GM19351 (cell line): ENCODE results near the gene IKBIP.
A peak's percentile ranks its signal among the peaks of the same experiment; 100 is the strongest.
"Not testable (repeated sequence)": the region's sequence is repeated elsewhere in the genome, so short reads cannot be mapped to it uniquely, and the experiment has no call there.

Experiments
- ATAC-seq: cut with Tn5 transposase; IDR thresholded peaks from one replicate; pipeline ENCODE4 v1.9.1; 2021; ENCODE audit warnings: mild to moderate bottlenecking, moderate library complexity; ENCODE audit not compliant: unreplicated experiment

The IKBIP gene, protein sequence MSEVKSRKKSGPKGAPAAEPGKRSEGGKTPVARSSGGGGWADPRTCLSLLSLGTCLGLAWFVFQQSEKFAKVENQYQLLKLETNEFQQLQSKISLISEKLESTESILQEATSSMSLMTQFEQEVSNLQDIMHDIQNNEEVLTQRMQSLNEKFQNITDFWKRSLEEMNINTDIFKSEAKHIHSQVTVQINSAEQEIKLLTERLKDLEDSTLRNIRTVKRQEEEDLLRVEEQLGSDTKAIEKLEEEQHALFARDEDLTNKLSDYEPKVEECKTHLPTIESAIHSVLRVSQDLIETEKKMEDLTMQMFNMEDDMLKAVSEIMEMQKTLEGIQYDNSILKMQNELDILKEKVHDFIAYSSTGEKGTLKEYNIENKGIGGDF

DNA sequence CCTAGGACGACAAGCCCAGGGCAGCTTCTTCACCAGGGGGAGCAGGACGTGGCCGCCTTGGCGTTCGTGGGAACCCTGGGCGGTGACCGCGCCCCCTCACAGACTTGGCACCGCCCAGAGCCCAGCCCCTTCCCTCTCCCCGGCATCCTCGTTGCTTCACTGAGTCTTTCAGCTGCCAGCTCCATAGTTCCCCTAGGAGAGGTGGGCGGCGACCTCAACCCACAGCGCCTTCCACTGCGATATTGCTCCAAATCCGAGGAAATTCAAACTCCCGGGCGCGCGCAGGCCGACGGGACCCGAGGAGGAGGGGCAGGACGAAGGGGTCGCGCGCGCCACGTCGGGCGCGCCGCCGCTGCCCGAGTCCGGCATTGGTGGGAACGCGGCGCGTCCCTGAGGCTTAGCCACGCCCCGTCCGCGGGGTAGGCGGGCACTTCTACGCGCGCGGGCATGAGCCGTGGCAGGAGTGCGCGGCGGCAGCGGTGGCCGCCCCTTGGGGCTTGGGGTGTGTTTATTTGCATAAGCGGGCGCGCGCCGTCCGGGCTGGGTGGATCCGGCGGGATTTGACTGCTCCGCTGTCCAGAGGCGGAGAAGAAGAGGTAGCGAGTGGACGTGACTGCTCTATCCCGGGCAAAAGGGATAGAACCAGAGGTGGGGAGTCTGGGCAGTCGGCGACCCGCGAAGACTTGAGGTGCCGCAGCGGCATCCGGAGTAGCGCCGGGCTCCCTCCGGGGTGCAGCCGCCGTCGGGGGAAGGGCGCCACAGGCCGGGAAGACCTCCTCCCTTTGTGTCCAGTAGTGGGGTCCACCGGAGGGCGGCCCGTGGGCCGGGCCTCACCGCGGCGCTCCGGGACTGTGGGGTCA is at the start of gene IKBIP, which contains the start of gene APAF1:
IKBIP (minus strand) TSS at position 77 of the 860 bp plus-strand sequence. CDS start 87 bp downstream, outside the sequence.
APAF1 (plus strand) TSS at position 579 of the 860 bp plus-strand sequence. CDS start 3,070 bp downstream, outside the sequence.
- ATAC-seq: peak; percentile 82

DNA sequence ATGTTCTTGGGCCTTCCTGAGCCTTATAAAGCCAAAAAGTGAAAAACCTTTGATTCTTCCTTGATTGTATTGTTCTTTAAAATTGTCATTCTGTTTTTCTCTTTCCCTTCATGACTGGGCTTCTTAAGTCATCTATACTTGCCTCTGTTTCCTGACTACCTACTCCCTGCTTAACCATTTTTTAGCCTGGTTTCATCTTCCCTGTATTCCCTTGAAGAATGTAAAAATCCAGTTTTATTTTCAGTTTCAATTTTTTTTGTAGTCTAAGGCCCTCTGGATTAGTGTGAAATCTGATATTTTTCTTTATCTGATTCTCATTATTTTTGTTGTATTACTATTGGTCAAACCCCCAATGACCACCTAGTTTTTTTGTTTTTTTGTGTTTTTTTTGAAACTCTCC is 46.8 kb upstream of the IKBIP start:
- ATAC-seq: no peak

DNA sequence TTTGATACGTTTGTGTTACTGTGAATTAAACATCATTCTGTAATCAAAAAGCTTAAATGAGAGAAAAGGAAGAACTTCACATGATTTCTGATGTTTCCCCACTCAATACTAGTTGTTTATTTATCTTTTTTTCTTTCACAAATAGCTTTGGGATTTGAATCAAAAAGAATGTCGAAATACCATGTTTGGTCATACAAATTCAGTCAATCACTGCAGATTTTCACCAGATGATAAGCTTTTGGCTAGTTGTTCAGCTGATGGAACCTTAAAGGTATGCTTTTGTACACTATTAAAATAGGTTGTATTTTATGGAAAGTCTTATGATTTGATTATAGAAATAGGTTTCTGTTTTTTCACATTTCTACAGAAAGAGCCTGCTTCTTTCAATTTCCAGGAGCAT is 42.0 kb upstream of the IKBIP start:
- no peak for ATAC-seq

DNA sequence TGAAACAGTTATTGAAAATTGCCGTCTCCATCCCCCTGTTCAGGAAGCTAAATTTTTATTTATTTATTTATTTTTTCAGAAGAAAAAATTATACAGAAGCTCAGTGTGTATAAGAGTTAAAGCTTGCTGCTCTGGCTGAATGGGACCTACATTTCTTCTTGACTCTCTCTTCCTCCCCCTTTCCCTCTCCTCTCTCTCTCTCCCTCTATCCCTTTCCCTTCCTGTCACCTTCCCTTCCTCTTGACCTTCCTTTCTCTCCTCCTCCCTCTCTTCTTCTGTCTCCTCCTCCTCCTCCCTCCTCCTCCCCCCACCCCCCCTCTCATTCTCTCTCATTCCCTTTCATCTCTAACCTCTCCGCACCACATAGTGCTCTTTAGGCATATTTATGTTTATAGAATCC is 39.6 kb upstream of the IKBIP start:
- no peak for ATAC-seq

DNA sequence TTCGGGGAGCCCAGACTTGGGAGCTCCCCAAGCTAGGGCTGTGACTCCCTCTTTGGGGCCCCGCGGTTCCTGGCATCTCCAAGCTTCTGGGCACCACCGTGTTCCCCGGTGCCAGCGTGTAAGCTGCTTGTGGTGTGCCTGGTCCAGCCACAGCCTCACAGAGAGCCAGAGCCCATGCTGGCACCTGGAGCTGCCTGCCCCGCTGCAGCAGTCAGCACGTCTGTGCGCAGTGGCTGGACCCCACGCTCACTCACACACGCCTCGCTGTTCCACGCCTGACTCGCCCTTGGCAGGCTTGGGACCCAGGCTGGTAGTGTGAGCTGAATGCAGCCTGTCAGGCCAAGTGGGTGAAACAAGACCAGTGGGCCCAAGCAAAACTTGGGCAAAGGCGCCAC is 35.0 kb upstream of the IKBIP start:
- ATAC-seq: no peak

DNA sequence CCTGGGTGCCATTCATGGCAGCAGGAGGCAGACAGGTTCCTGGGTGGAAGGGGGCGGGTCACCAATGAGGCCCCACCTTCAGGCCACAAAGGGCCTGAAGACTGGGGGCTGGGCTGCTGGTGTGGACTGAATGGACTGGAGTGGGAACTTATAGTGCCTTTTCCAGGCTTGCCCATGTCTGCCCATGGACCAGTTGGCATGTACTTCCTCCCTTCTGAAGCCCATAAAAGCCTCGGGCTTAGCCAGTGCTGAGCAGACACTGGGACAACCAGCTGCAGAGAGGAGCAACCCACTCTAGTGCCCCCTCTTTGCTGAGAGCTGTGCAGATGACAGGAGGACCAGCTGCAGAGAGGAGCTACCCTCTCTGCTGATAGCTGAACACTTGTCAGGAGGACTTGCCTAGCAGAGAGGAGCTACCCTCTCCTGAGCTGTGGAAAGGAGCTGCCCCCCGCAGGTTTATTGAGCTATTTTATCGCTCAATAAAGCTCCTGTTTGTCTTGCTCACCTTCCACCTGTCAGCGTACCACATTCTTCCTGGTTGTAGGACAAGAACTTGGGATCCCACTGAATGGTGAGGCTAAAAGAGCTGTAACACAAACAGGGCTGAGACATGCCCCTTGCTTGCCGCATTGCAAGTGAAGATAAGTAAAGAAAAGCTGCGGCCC is 34.5 kb upstream of the IKBIP start:
- no peak for ATAC-seq

DNA sequence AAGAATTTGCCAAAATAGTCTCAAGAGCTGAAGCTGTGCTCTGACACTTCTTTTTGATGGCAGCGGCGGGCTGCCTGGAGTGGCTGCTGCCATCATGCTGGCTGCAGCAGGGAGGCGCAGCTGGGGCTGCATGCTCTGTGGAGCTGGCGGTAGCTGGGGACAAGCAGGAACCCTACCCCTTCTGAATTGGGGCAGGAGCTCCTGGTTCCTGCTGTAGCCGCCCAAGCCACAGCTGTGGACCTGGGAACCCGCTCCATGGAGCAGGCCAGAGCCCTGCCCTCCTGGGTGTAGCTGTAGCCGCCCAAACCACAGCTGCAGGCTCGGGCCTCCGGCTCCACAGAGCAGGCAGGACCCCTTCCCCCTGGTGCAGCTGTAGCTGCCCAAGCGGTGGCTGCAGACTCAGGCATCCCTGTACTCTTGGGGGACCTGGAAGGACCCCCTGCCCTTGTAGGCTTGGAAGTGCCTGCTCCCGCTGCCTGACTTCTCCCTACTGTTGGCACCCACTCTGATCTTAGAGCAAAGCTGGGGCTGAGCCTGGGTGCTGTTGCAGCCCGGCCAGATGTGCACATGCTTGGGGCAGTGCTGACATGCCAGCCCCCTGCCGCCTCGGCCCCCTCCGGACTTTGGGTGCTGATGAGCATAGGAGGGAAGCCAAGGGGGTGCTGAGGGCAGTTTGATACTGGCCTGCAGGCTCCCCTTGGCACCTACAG is 33.8 kb upstream of the IKBIP start:
- ATAC-seq: no peak

DNA sequence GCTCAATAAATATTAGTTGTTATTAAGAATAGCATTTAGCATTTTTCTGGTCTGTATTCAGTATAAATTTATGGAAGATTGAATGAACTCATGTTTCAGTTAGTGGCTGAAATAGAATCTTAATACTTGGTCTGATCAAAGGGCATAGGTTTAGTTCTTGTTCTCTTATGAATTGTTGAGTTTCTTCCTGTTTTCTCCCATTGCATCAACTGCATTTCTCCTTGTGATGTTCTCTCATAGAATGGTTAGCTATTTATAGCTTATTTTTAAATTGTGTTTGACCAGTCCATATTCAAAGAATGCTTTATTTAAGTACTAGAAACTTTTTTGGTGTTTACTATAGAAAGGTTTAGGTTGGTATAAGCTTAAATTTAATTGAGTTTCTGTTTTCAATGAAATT is 30.3 kb upstream of the IKBIP start:
- no peak for ATAC-seq

DNA sequence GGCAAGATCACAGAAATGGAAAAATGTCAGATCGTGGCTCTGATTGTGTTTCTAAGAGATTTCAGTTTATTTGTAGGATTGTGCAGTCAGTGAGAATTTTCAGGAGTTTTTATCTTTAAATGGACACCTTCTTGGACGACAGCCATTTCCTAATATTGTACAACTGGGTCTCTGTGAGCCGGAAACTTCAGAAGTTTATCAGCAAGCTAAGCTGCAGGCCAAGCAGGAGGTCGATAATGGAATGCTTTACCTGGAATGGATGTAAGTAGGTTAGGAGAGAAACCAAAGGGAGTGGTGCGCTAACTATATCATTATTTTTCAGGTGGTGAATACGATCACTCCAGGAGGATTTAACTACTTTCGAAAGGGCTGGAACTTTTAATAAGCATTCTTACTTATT is 26.9 kb upstream of the IKBIP start:
- ATAC-seq: no peak

DNA sequence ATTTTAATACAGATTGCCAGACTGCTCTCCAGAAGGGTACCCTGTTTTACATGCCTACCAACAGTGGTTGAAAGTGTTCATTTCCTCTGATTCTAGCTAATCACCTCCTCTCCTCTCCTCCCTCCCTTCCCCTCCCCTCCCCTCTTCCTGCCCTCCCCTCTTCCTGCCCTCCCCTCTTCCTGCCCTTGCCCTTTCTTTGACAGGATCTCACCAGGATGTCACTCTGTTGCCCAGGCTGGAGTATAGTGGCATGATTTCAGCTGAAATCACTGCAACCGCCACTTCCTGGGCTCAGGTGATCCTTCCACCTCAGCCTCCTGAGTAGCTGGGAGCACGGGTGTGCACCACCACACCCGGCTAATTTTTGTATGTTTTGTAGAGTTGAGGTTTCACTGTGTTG is 25.2 kb upstream of the IKBIP start:
- no peak for ATAC-seq

DNA sequence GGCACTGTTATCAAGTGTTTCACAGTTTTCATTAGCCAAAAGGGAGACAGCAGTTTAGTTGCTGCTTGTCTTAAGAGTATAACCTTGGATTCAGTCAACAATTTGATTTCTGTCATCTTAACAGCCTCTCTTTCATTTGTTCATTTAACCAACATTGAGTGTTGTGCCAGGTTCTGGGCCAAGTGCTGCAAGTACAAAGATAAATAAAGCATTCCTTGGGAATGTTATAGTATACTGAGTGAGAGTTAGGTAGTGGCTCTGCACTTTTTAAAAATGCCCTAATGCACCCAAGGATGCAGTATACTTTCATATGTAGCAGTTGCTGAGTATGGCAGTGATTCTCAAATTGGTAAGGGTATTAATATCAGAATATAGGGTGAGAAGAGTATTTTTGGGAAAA is 15.9 kb upstream of the IKBIP start:
- ATAC-seq: no peak

DNA sequence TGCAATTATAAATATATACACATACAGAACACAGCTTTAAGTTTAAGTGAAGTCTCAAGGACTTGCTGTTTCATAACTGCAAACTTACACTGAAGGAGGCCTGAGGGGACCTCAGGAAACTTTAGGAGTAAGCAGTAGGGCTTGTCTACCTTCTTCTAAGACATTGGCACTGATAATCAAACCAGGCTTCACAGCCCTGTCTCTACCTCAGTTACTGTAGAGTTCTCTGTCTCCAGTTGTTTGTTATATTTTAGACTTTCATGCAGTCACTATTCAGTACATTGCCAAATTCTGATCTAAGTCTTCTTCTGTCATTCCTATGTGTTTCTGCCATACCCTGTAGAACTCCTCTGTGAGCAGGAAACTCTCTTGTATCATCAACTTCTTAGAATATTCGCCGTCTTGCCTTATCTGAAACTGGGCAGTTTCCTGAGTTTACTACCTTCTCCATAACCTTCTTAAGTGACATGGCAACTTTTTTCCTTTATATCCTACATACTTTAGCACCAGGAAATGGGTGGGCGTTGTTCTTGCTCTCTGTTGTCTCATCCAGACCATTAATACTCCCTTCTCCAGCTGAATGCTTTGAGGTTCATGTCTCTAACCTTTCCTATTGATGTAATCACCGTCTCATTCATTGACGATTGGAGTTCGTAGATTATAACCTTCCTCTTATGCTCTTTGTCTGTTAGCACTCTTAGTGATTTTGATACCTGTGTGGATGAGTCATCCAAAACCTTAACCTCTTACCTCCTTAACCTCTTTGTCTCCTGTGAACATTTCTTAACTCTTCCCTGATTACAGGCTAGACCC is 11.9 kb upstream of the IKBIP start:
- ATAC-seq: no peak

DNA sequence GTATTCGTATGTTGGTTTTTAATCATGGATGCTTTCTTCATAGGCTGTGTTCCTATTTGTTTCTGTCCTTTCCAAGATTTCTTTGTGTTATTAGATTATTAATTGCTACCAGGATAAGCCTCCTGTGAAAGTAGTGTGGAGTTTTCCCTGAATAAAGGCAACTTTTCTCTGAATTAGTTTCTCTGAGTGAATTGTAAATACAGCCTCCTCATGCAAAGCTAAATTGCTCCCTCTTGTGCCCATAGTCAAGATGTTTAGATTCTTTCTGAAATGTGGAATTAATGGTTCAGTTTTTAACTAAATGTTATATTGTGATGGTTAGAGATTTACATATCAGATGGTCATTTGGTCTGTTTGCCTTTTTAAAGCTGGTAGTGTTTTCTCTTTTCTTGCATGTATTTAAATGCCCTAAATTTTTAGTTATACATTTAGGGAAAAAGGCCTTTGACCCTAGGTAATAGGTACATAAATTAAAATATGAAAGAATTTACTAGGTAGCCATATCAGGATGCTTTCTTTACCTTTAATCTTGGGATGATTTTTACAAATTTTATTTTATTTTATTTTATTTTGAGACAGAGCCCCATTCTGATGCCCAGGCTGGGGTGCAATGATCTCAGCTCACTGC is 9.4 kb upstream of the IKBIP start:
- ATAC-seq: peak; percentile 49

DNA sequence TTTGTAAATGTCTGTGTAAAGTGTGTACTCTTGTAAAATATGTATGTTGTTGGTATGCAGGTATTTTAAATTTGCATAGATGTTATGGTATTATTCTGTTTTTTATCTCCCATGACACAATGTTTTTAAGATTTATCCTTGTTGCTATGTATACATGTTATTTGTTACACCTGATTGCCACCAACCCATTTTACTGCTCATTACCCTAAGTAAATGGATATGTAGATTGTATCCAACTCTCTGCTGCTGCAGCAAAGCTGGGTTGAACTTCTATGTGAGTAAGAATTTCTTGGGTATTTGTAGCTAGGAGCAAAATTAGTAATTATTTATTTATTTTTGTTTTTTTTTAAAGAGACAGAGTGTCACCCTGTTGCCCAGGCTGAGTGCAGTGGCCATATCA is 6.7 kb upstream of the IKBIP start:
- ATAC-seq: no peak

DNA sequence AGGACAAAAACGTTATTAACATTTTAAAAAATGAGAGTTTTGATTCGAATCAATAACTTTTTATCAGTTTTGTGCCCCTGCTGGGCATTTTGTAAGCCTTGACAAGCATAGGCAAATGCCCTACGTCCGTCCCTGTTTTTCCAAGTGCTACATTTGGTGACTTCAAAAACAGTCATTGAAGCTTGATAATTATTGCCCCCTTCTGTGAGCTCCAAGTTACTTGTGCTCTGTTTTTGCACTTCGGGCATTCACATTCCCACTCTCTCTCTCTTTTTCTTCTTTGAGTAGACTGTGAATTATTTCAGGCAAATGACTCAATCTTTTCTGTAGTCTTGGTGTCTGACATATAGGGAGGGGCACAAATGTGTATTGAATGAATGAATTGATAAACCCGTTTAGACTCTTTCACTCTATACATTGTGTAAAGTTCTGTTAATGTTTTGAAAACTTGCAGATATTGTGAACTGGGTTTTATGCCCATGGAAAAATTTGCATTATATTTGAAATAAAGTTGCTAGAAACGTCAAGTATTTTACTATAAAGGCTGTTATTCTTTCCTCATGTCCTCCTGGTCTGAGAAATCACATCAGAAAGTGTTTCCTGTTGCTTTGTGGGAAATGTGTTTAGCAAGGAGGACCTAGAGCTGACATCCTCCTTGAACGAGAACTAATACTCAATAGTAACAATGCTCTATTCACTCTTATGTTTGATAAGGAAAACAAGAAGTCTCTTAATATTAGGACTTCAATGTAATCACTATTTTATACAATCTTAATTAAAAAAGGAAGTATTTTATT is 1.9 kb upstream of the IKBIP start:
- ATAC-seq: no peak

DNA sequence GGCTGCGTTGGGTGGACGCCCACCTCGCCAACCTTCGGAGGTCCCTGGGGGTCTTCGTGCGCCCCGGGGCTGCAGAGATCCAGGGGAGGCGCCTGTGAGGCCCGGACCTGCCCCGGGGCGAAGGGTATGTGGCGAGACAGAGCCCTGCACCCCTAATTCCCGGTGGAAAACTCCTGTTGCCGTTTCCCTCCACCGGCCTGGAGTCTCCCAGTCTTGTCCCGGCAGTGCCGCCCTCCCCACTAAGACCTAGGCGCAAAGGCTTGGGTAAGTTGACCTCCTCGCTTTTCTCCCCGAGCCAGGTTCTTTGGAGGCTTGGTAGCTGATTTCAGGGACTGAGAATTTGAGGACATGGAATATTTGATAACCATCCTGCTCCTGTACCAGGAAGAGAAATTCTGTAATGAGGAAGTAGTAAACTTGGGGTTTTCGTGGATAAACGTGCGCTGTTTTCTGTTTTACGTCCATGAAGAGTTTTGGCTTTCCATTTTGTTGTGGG is 1.0 kb upstream of the IKBIP start:
- ATAC-seq: peak; percentile 0

DNA sequence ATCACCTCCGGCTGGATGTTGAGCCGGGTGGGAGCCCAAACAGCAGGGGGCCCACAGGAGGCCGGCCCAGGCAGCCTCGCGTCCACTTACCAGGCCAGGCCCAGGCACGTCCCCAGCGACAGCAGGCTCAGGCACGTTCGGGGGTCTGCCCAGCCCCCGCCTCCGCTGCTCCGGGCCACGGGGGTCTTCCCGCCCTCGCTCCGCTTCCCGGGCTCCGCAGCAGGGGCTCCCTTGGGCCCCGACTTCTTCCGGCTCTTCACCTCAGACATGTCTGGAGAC is 216 bp downstream of the IKBIP start:
- ATAC-seq: peak; percentile 20

DNA sequence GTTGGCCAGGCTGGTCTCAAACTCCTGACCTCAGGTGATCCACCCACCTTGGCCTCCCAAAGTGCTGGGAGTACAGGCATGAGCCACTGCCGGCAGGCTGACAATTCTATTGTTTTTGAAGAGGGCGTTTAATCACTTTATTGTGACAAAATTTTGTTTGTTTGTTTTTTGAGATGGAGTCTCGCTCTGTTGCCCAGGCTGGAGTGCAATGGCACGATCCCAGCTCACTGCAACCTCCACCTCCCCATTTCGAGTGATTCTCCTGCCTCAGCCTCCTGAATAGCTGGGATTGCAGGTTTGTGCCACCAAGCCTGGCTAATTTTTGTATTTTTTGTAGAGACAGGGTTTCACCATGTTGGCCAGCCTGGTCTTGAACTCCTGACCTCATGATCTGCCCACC is 1.8 kb downstream of the IKBIP start:
- not testable (repeated sequence) for ATAC-seq

DNA sequence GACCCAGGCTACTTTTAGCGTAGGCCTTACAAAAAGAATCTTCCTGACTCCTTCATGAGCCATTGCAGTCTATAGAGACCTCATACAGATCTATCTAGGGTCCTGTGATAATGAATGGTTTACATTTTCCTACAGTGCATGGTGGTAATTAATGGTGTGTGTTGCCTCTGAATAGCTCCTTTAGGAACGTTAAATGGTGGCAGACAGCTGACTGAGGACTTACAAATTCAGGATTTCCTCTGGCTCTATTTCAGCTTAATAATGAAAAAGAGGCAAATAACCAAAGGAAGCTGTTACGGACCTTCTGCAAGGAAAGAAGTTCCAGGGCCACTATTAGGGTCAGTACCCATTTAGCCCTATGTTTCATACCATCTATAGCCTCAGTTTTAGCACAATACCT is 5.1 kb downstream of the IKBIP start:
- ATAC-seq: no peak
